Measurements from ENCODE around the gene DOK3.
A peak's percentile ranks its signal among the peaks of the same experiment; 100 is the strongest.

The DOK3 gene

GRCh38 chr5:177456591-177456964 is 53.0 kb downstream of the DOK3 start:
- no peak for DNase-seq (ENCODE audit: low read depth)
- no peak overlapping the region for H3K4me3 ChIP-seq (ENCODE audit: low read length)
- TF ChIP-seq CTCF (conservative IDR thresholded peaks at IDR 0.05; ENCODE audit: low read length), result no peak

GRCh38 chr5:177455661-177456590 is 53.7 kb downstream of the DOK3 start:
- DNase-seq (ENCODE audit: low read depth), result peak; percentile 83
- H3K4me3 ChIP-seq (ENCODE audit: low read length), result peak overlapping the region; percentile 44
- TF ChIP-seq CTCF (conservative IDR thresholded peaks at IDR 0.05; ENCODE audit: low read length), result peak; percentile 90

GRCh38 chr5:177455036-177455660 is 54.5 kb downstream of the DOK3 start:
- TF ChIP-seq CTCF (conservative IDR thresholded peaks at IDR 0.05; ENCODE audit: low read length), result peak; percentile 47
- peak; percentile 49 for DNase-seq (ENCODE audit: low read depth)
- peak overlapping the region; percentile 49 for H3K4me3 ChIP-seq (ENCODE audit: low read length)

- peak overlapping the region; percentile 49 for H3K4me3 ChIP-seq (ENCODE audit: low read length)
- peak; percentile 76 for DNase-seq (ENCODE audit: low read depth)
- TF ChIP-seq CTCF (conservative IDR thresholded peaks at IDR 0.05; ENCODE audit: low read length), result peak; percentile 54
These were observed 55.1 kb downstream of the DOK3 start for GRCh38 chr5:177454397-177455035.

GRCh38 chr5:177453852-177454396 is 55.7 kb downstream of the DOK3 start:
- no peak for TF ChIP-seq CTCF (conservative IDR thresholded peaks at IDR 0.05; ENCODE audit: low read length)
- no peak for DNase-seq (ENCODE audit: low read depth)
- H3K4me3 ChIP-seq (ENCODE audit: low read length), result peak overlapping the region; percentile 37

- DNase-seq (ENCODE audit: low read depth), result no peak
- no peak overlapping the region for H3K4me3 ChIP-seq (ENCODE audit: low read length)
- TF ChIP-seq CTCF (conservative IDR thresholded peaks at IDR 0.05; ENCODE audit: low read length), result no peak
These were observed 56.7 kb downstream of the DOK3 start for GRCh38 chr5:177452688-177453638.
